Endothelial cell of umbilical vein (primary cell): ENCODE results near the gene ETV6. TPM values are rescaled to one million over a fixed set of nuclear protein-coding genes. Genes with fewer than 3 reads are reported as not detected.

ENCODE experiments used
- BruUV-seq: library from RNA; stranded (reverse); fragments of 400-500 nt; replicated peaks from 2 replicates; lab custom pipeline; 2021; lab: Mats Ljungman, UMichigan
- CTCF ChIA-PET: fragments of 300-600, 350-600 bp; sonication (Branson Sonifier 250); formaldehyde crosslinking; loops from one replicate; lab custom pipeline; 2021; ENCODE audit warnings: antibody characterized with exemption, inconsistent platforms; lab: Charles Lee
- POLR2A ChIA-PET: fragments of 300-600, 350-600 bp; sonication (Branson Sonifier 250); formaldehyde crosslinking; loops from one replicate; lab custom pipeline; 2021; ENCODE audit warnings: antibody characterized with exemption, inconsistent platforms; lab: Charles Lee
- DNase-seq: peaks from one replicate; pipeline ENCODE4 v3.0.0-alpha.2; 2011; ENCODE audit warnings: low read depth, low spot score
- FAIRE-seq: peaks from 2 replicates; lab custom pipeline; 2011; peaks lifted over from hg19 to GRCh38; lab: Jason Lieb, UNC
- H2AFZ ChIP-seq: 2 replicates; pipeline ENCODE4 v1.6.0; 2012; ENCODE audit warnings: low read depth, low read length, control low read depth, inconsistent platforms
- H3K27ac ChIP-seq: 2 replicates; pipeline ENCODE4 v1.5.1; 2011; ENCODE audit warnings: low read depth, mild to moderate bottlenecking, control low read depth, low read length, moderate library complexity; ENCODE audit not compliant: insufficient read depth
- H3K27me3 ChIP-seq, 2 experiments: 2 replicates each; pipeline versions ENCODE4 v1.6.0 to v1.6.1; 2011; ENCODE audit warnings: low read length in 2 of 2, mixed read lengths in 1 of 2; ENCODE audit not compliant: control insufficient read depth in 2 of 2, insufficient read depth in 2 of 2
- H3K36me3 ChIP-seq, 2 experiments: 2 replicates in 1 of 2; 3 replicates in 1 of 2; pipeline ENCODE4 v1.5.1; 2011; ENCODE audit warnings: low read length in 2 of 2, mild to moderate bottlenecking in 1 of 2, moderate library complexity in 1 of 2; ENCODE audit not compliant: control insufficient read depth in 2 of 2, insufficient read depth in 2 of 2; ENCODE audit errors: extremely low read depth in 1 of 2
- H3K4me1 ChIP-seq: 3 replicates; pipeline ENCODE4 v1.5.1; 2011; ENCODE audit warnings: mild to moderate bottlenecking, low read length; ENCODE audit not compliant: control insufficient read depth, insufficient read depth; ENCODE audit errors: extremely low read depth
- H3K4me2 ChIP-seq: 2 replicates; pipeline ENCODE4 v1.6.1; 2011; ENCODE audit warnings: low read length, control low read depth, mixed read lengths; ENCODE audit not compliant: insufficient read depth
- H3K4me3 ChIP-seq, 3 experiments: fragments of 200-600 bp in 1 of 3; sonication (generic), shearing (Covaris generic) in 1 of 3; replicated peaks in 1 of 3; 2 replicates each; pipeline ENCODE4 v1.5.1; 2011 to 2016; ENCODE audit warnings: control low read depth in 3 of 3, low read length in 3 of 3, mild to moderate bottlenecking in 2 of 3, inconsistent platforms in 1 of 3, low read depth in 1 of 3, moderate library complexity in 1 of 3; ENCODE audit not compliant: insufficient read depth in 1 of 3
- H3K79me2 ChIP-seq: 2 replicates; pipeline ENCODE4 v1.6.0; 2012; ENCODE audit warnings: low read length, inconsistent platforms; ENCODE audit not compliant: control insufficient read depth, insufficient read depth
- H3K9ac ChIP-seq: replicated peaks from 2 replicates; pipeline ENCODE3; 2011; ENCODE audit warnings: low read length, control low read depth; ENCODE audit not compliant: insufficient read depth; ENCODE audit errors: extremely low read depth
- H3K9me1 ChIP-seq: replicated peaks from 3 replicates; pipeline ENCODE4 v1.6.0; 2011; ENCODE audit warnings: mild to moderate bottlenecking, low read length; ENCODE audit not compliant: control insufficient read depth, insufficient read depth; ENCODE audit errors: extremely low read depth
- H3K9me3 ChIP-seq: replicated peaks from 2 replicates; pipeline ENCODE4 v1.5.1; 2012; ENCODE audit warnings: low read length, inconsistent platforms; ENCODE audit not compliant: control insufficient read depth, insufficient read depth
- H4K20me1 ChIP-seq: replicated peaks from 2 replicates; pipeline ENCODE3; 2011; ENCODE audit warnings: mild to moderate bottlenecking, low read length; ENCODE audit not compliant: control insufficient read depth, insufficient read depth; ENCODE audit errors: extremely low read depth
- EZH2 ChIP-seq: IDR thresholded peaks from 2 replicates; pipeline ENCODE4 v1.6.1; 2012; ENCODE audit warnings: borderline replicate concordance, low read depth, mild to moderate bottlenecking, moderate library complexity, low read length, inconsistent platforms; ENCODE audit not compliant: severe bottlenecking
- GATA2 ChIP-seq: IDR thresholded peaks from 2 replicates; pipeline ENCODE4 v1.7.0; 2011; ENCODE audit warnings: low read depth, mild to moderate bottlenecking, moderate library complexity, mixed read lengths, low read length; ENCODE audit not compliant: insufficient read length, insufficient read depth
- MYC ChIP-seq: IDR thresholded peaks from one replicate; pipeline ENCODE4 v1.6.1; 2011; ENCODE audit warnings: mild to moderate bottlenecking, low read depth, low read length
- POLR2A ChIP-seq: IDR thresholded peaks from 2 replicates; pipeline ENCODE4 v1.6.1; 2012; ENCODE audit warnings: low read depth, mild to moderate bottlenecking, control low read depth, low read length
- POLR2AphosphoS5 ChIP-seq: IDR thresholded peaks from 2 replicates; pipeline ENCODE4 v1.6.1; 2012; ENCODE audit warnings: low read depth, mild to moderate bottlenecking, control low read depth, low read length, moderate library complexity; ENCODE audit not compliant: insufficient read depth
- dilution Hi-C: fragments of 300-500 bp; cut with MboI; formaldehyde crosslinking; loops from one replicate; pipeline ENCODE4 v1.15.0; 2019; ENCODE audit warnings: low sequenced_read_pairs; ENCODE audit not compliant: extremely low pct_ligation_motif_present
- intact Hi-C: fragments of 100-400 bp; cut with micrococcal nuclease; formaldehyde crosslinking; loops from one replicate; pipeline ENCODE4 v1.10.0; 2022
- polyA plus RNA-seq, 4 experiments: library from polyadenylated mRNA; depleted of rRNA in 3 of 4; stranded (reverse) in 3 of 4; unstranded in 1 of 4; fragments of >200 nt; gene quantifications; 2 replicates each; pipeline versions ENCODE4 v1.2.1 to v1.2.3, GENCODE V29; 2011 to 2012; ENCODE audit warnings: missing spikeins in 1 of 4
- total RNA-seq: library from RNA; stranded (reverse); gene quantifications from 2 replicates; pipeline ENCODE4 v1.2.3, GENCODE V29; 2021
- TF ChIP-seq, protein P1 (sequence below): IDR thresholded peaks from 2 replicates; pipeline ENCODE4 v1.6.1; 2011; ENCODE audit not compliant: insufficient read depth, insufficient read length

Gene ETV6
- total and polyA plus RNA-seq, 2 donors (not counting 3 experiments of a cell fraction or from before 2014, with no cell fraction given): 15.9 to 57.1 TPM

- H3K79me2 ChIP-seq: peaks cover 58% of the 10 kb centered on the region
- dilution Hi-C loops (no loop called here), intact Hi-C loops (loop anchor here (1.0 to 5.0 kb wide), 5 partner anchors 24 to 383 kb away; no protein-coding TSS in a partner anchor)
- ChIA-PET CTCF (interaction anchor here (0.8 to 2.9 kb wide), 4 partner anchors 81 to 382 kb away, joined by 3 to 23 read pairs (median 7); no protein-coding TSS in a partner anchor), POLR2A (interaction anchor here (0.8 to 1.8 kb wide), 4 partner anchors 71 to 148 kb away, joined by 3 to 10 read pairs (median 8); no protein-coding TSS in a partner anchor)
- peak; percentile 68 for DNase-seq
- no peaks in the 10 kb centered on the region for H3K27me3 ChIP-seq
- peak overlapping the region; percentile 98 for H3K9ac ChIP-seq
- H3K27ac ChIP-seq: peak overlapping the region; percentile 79
- FAIRE-seq: no peak
- peaks cover 17% of the 10 kb centered on the region for H3K4me1 ChIP-seq
- TSS peak; percentile 23 for BruUV-seq
- H3K4me2 ChIP-seq: peak overlapping the region; percentile 99
- no peaks in the 10 kb centered on the region for H3K9me1 ChIP-seq
- no peak overlapping the region for H2AFZ ChIP-seq
- peak; percentile 32 for TF ChIP-seq POLR2A
- TF ChIP-seq MYC: no peak
- no peak for TF ChIP-seq GATA2
- TF ChIP-seq EZH2: no peak
- TF ChIP-seq, protein P1, sequence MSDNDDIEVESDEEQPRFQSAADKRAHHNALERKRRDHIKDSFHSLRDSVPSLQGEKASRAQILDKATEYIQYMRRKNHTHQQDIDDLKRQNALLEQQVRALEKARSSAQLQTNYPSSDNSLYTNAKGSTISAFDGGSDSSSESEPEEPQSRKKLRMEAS: no peak
- TF ChIP-seq POLR2AphosphoS5: peak; percentile 14
- H3K4me3 ChIP-seq: peak overlapping the region; percentile 71 to 100 (median 92)
- no peaks in the 10 kb centered on the region for H4K20me1 ChIP-seq
- H3K36me3 ChIP-seq: no peaks in the 10 kb centered on the region
- H3K9me3 ChIP-seq: no peaks in the 10 kb centered on the region
Observed at GRCh38 chr12:11650286-11651281, 1.1 kb downstream of the ETV6 start.
